ENCODE measurements around the gene SNHG17.

DNA sequence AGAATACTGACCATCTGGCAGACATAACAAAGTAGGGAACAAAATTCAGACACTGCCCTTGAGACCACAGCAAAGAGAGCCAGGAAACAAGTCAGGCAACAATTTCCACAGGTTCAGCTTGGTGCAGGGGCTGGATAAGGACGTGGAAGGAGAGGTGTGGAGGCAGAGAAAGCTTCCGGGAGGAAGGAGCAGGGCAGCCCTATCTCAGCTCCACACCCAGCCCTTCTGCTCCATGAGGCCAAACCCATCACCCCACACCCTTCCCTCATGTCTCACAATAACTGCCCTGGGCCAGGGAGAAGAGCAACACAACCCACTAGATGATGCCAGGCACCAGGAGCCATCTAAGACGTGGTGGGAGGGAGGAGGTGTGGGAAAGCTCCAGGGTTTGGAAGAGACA, 5.8 kb downstream of the SNHG17 start:
- TF ChIP-seq, protein P1, sequence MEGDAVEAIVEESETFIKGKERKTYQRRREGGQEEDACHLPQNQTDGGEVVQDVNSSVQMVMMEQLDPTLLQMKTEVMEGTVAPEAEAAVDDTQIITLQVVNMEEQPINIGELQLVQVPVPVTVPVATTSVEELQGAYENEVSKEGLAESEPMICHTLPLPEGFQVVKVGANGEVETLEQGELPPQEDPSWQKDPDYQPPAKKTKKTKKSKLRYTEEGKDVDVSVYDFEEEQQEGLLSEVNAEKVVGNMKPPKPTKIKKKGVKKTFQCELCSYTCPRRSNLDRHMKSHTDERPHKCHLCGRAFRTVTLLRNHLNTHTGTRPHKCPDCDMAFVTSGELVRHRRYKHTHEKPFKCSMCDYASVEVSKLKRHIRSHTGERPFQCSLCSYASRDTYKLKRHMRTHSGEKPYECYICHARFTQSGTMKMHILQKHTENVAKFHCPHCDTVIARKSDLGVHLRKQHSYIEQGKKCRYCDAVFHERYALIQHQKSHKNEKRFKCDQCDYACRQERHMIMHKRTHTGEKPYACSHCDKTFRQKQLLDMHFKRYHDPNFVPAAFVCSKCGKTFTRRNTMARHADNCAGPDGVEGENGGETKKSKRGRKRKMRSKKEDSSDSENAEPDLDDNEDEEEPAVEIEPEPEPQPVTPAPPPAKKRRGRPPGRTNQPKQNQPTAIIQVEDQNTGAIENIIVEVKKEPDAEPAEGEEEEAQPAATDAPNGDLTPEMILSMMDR (IDR thresholded peaks at IDR 0.05) = no peak
- TF ChIP-seq POLR2A (IDR thresholded peaks at IDR 0.05) = no peak
- TF ChIP-seq POLR2AphosphoS5 (IDR thresholded peaks at IDR 0.05) = no peak
- TF ChIP-seq EP300 (IDR thresholded peaks at IDR 0.05) = no peak
